H9 (cell line): ENCODE data around the gene ABCA1. TPM values are rescaled to one million over a fixed set of nuclear protein-coding genes. Genes with fewer than 3 reads are reported as not detected.
A peak's percentile ranks its signal among the peaks of the same experiment; 100 is the strongest.

ENCODE experiments used
- DNase-seq: peaks from one replicate; pipeline ENCODE4 v3.0.0-alpha.2; 2017
- H2AFZ ChIP-seq: one replicate; pipeline ENCODE4 v1.6.1; 2013; ENCODE audit warnings: mild to moderate bottlenecking, low read length, control low read depth, moderate library complexity
- H2AK5ac ChIP-seq: 2 replicates; pipeline ENCODE4 v1.6.1; 2013; ENCODE audit warnings: low read length, control low read depth, mixed read lengths; ENCODE audit not compliant: insufficient read length
- H2BK120ac ChIP-seq: one replicate; pipeline ENCODE4 v1.6.1; 2013; ENCODE audit warnings: low read depth, mild to moderate bottlenecking, low read length, control low read depth, inconsistent platforms; ENCODE audit not compliant: poor library complexity, severe bottlenecking
- H2BK12ac ChIP-seq: 2 replicates; pipeline ENCODE4 v1.6.1; 2013; ENCODE audit warnings: low read length, control low read depth, mixed read lengths, low read depth; ENCODE audit not compliant: insufficient read length
- H2BK15ac ChIP-seq: 2 replicates; pipeline ENCODE4 v1.6.1; 2013; ENCODE audit warnings: low read depth, low read length, control low read depth
- H2BK20ac ChIP-seq: one replicate; pipeline ENCODE4 v1.6.1; 2013; ENCODE audit warnings: low read depth, mild to moderate bottlenecking, low read length, control low read depth, inconsistent platforms; ENCODE audit not compliant: poor library complexity, severe bottlenecking
- H2BK5ac ChIP-seq: 2 replicates; pipeline ENCODE4 v1.6.1; 2013; ENCODE audit warnings: low read length, control low read depth, mixed read lengths; ENCODE audit not compliant: insufficient read length
- H3K14ac ChIP-seq: 2 replicates; pipeline ENCODE4 v1.6.1; 2013; ENCODE audit warnings: low read length, control low read depth; ENCODE audit not compliant: insufficient read depth
- H3K18ac ChIP-seq: 2 replicates; pipeline ENCODE4 v1.6.1; 2013; ENCODE audit warnings: low read depth, mild to moderate bottlenecking, mixed read lengths, low read length, control low read depth; ENCODE audit not compliant: insufficient read length
- H3K23ac ChIP-seq: 2 replicates; pipeline ENCODE4 v1.6.1; 2013; ENCODE audit warnings: low read length, control low read depth, mixed read lengths, low read depth; ENCODE audit not compliant: insufficient read length
- H3K23me2 ChIP-seq: 2 replicates; pipeline ENCODE4 v1.6.1; 2013; ENCODE audit warnings: low read depth, mild to moderate bottlenecking, mixed read lengths, low read length, control low read depth; ENCODE audit not compliant: insufficient read length, poor library complexity, severe bottlenecking
- H3K27ac ChIP-seq: 2 replicates; pipeline ENCODE4 v1.5.1; 2013; ENCODE audit warnings: low read length, control low read depth, mixed read lengths, low read depth; ENCODE audit not compliant: insufficient read length
- H3K27me3 ChIP-seq: 2 replicates; pipeline ENCODE4 v1.6.1; 2013; ENCODE audit warnings: low read length, control low read depth, inconsistent platforms; ENCODE audit not compliant: insufficient read depth
- H3K4ac ChIP-seq: 2 replicates; pipeline ENCODE4 v1.6.1; 2013; ENCODE audit warnings: low read depth, mild to moderate bottlenecking, control low read depth, inconsistent platforms, low read length, moderate library complexity
- H3K4me1 ChIP-seq: 2 replicates; pipeline ENCODE4 v1.6.1; 2013; ENCODE audit warnings: low read length, control low read depth, inconsistent platforms; ENCODE audit not compliant: insufficient read depth
- H3K4me2 ChIP-seq: 2 replicates; pipeline ENCODE4 v1.6.1; 2013; ENCODE audit warnings: low read length, control low read depth, mixed read lengths; ENCODE audit not compliant: insufficient read length, insufficient read depth
- H3K56ac ChIP-seq: 2 replicates; pipeline ENCODE4 v1.6.1; 2013; ENCODE audit warnings: low read depth, mild to moderate bottlenecking, mixed read lengths, low read length, control low read depth; ENCODE audit not compliant: insufficient read length
- H3K79me1 ChIP-seq: 2 replicates; pipeline ENCODE4 v1.6.1; 2013; ENCODE audit warnings: low read depth, mild to moderate bottlenecking, moderate library complexity, low read length, control low read depth, inconsistent platforms; ENCODE audit not compliant: insufficient read depth, poor library complexity, severe bottlenecking
- H3K79me2 ChIP-seq: 2 replicates; pipeline ENCODE4 v1.6.1; 2013; ENCODE audit warnings: low read length, control low read depth, inconsistent platforms; ENCODE audit not compliant: insufficient read depth
- H3K9ac ChIP-seq: 2 replicates; pipeline ENCODE4 v1.6.1; 2013; ENCODE audit warnings: low read length, control low read depth, mixed read lengths; ENCODE audit not compliant: insufficient read length; ENCODE audit errors: extremely low read depth
- H3K9me3 ChIP-seq: one replicate; pipeline ENCODE4 v1.6.1; 2013; ENCODE audit warnings: low read depth, low read length, inconsistent platforms; ENCODE audit not compliant: control insufficient read depth
- H3T11ph ChIP-seq: one replicate; pipeline ENCODE4 v1.6.1; 2013; ENCODE audit warnings: mild to moderate bottlenecking, low read length, control low read depth, inconsistent platforms
- H4K20me1 ChIP-seq: one replicate; pipeline ENCODE4 v1.6.1; 2013; ENCODE audit not compliant: control insufficient read depth, insufficient read length, insufficient read depth
- H4K5ac ChIP-seq: 2 replicates; pipeline ENCODE4 v1.6.1; 2013; ENCODE audit warnings: low read depth, mild to moderate bottlenecking, mixed read lengths, low read length, control low read depth; ENCODE audit not compliant: insufficient read length
- H4K8ac ChIP-seq: replicated peaks from 2 replicates; pipeline ENCODE4 v1.6.1; 2013; ENCODE audit warnings: low read length, control low read depth, mixed read lengths, low read depth; ENCODE audit not compliant: insufficient read length
- H4K91ac ChIP-seq: 2 replicates; pipeline ENCODE4 v1.6.1; 2013; ENCODE audit warnings: low read depth, mild to moderate bottlenecking, moderate library complexity, mixed read lengths, low read length, control low read depth; ENCODE audit not compliant: insufficient read length
- H3K27ac Mint-ChIP-seq, 3 experiments: 2 replicates in 2 of 3; 3 replicates in 1 of 3; pipeline ENCODE4 v1.8.0; 2020 to 2021; ENCODE audit warnings: mixed read lengths in 3 of 3, mild to moderate bottlenecking in 1 of 3, moderate library complexity in 1 of 3
- H3K27me3 Mint-ChIP-seq: 2 replicates; pipeline ENCODE4 v1.8.0; 2021; ENCODE audit warnings: low read depth, mild to moderate bottlenecking, moderate library complexity, mixed read lengths
- H3K36me3 Mint-ChIP-seq, 3 experiments: 2 replicates in 2 of 3; 3 replicates in 1 of 3; pipeline ENCODE4 v1.8.0; 2020 to 2021; ENCODE audit warnings: low read depth in 3 of 3, mixed read lengths in 3 of 3; ENCODE audit not compliant: insufficient read depth in 1 of 3
- H3K4me1 Mint-ChIP-seq, 2 experiments: 2 replicates each; pipeline ENCODE4 v1.8.0; 2020; ENCODE audit warnings: mixed read lengths in 2 of 2
- H3K4me3 Mint-ChIP-seq, 2 experiments: 2 replicates in 1 of 2; 3 replicates in 1 of 2; pipeline ENCODE4 v1.8.0; 2020 to 2021; ENCODE audit warnings: mild to moderate bottlenecking in 2 of 2, mixed read lengths in 2 of 2, moderate library complexity in 1 of 2
- H3K9me3 Mint-ChIP-seq, 2 experiments: 2 replicates in 1 of 2; 3 replicates in 1 of 2; pipeline ENCODE4 v1.8.0; 2020; ENCODE audit warnings: mild to moderate bottlenecking in 2 of 2, mixed read lengths in 2 of 2, moderate library complexity in 1 of 2
- CTCF ChIP-seq: fragments of 200-600 bp; sonication (generic); conservative IDR thresholded peaks from 3 replicates; pipeline ENCODE4 v1.8.0; 2021; ENCODE audit warnings: antibody characterized with exemption, mild to moderate bottlenecking
- WGBS: extraction: QIAGEN DNeasy Blood & Tissue Kit; methylation state at CpG from one replicate; pipeline ENCODE4 v1.1.7; 2013; ENCODE audit warnings: missing lambda C conversion rate, low lambda C conversion rate, mixed read lengths; ENCODE audit not compliant: insufficient read length; ENCODE audit errors: extremely low coverage; 5-methylcytosine and 5-hydroxymethylcytosine counted together
- total RNA-seq: library from RNA; stranded (reverse); gene quantifications from 2 replicates; pipeline ENCODE4 v1.2.1, GENCODE V29; 2021

Gene ABCA1
- total RNA-seq, 1 experiment from 2014 or later: 16.6 TPM

DNA sequence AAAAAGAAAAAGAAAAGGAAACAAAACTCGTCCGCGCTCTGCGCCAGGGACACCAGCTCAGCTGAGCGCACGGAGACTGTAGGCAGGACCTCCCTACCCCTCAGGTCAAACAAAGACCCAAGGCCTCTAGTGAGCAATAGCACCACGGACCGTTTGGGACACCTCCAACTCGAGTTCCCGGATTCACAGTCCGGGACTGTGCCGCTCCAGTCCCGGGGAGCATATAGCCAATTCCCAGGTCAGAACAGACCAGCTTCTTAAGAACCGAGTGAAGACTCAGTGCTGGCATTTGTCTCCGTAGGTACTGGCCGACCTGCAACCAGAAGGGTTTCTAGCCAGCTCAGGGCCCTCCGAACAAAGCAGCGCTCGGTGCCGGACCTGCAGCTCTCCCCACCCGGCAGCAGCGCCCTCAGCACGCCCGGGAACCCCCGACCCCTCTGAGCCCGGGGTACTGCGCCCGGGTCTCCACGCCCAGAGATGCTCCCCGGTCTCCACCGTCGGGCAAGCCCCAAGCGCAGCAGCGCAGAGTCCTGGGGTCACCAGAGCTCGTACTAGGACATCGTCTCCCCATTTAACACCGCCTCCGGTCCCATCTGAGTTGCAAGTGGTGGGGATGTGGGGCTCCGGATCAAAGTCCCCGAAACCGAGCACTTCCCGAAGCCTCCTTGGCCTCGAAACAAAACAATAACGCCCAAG lies 591 bp downstream of the ABCA1 start:
- Histone ChIP-seq H4K5ac (no peak overlapping the region), H3K23me2 (peaks cover 16% of the 10 kb centered on the region), H2AK5ac (no peak overlapping the region), H3K18ac (peak overlapping the region; percentile 84), H3K9ac (peak overlapping the region; percentile 50), H4K20me1 (no peaks in the 10 kb centered on the region), H4K8ac (no peak overlapping the region), H3K56ac (no peak overlapping the region), H3K27me3 (no peaks in the 10 kb centered on the region; the same call in 1 of the 2 replicates), H3K4me1 (no peaks in the 10 kb centered on the region; the same call in none of the 2 replicates), H2BK12ac (no peak overlapping the region), H3T11ph (no peak overlapping the region), H2BK120ac (no peak overlapping the region), H3K4me2 (peak overlapping the region; percentile 97), H4K91ac (no peak overlapping the region), H3K14ac (peak overlapping the region; percentile 96), H3K4ac (no peak overlapping the region; the same call in 1 of the 2 replicates), H3K27ac (no peak overlapping the region), H2AFZ (no peak overlapping the region), H2BK20ac (no peak overlapping the region), H2BK15ac (no peak overlapping the region), H3K79me2 (no peaks in the 10 kb centered on the region), H2BK5ac (no peak overlapping the region), H3K79me1 (no peaks in the 10 kb centered on the region), H3K9me3 (no peaks in the 10 kb centered on the region), H3K23ac (no peak overlapping the region)
- Mint-ChIP-seq H3K4me1 (peaks cover 21 to 27% of the 10 kb centered on the region in 2 experiments), H3K36me3 (no peaks in the 10 kb centered on the region), H3K4me3 (peak overlapping the region; percentile 92 to 97), H3K9me3 (no peaks in the 10 kb centered on the region), H3K27ac (peak overlapping the region; percentile 92 to 99 (median 94); a peak in 5 of 7 replicates), H3K27me3 (peaks cover 10% of the 10 kb centered on the region)
- TF ChIP-seq CTCF: no peak
- peak; percentile 56 for DNase-seq
- WGBS: no CpG with 5 or more reads among the region's 44 CpGs
